Hepatocyte (in vitro differentiated cells): Measurements from ENCODE around the gene TRMT1L. TPM values are rescaled to one million over a fixed set of nuclear protein-coding genes. Genes with fewer than 3 reads are reported as not detected.

Source experiments
- DNase-seq: peaks from one replicate; pipeline ENCODE4 v3.0.0-alpha.2; 2016; ENCODE audit warnings: low spot score
- H2AFZ ChIP-seq: fragments of 200-600 bp; sonication (generic); 2 replicates; pipeline ENCODE4 v1.6.0; 2016; ENCODE audit warnings: antibody characterized with exemption, mild to moderate bottlenecking
- H3K27ac ChIP-seq: fragments of 200-600 bp; sonication (generic); 2 replicates; pipeline ENCODE4 v1.5.1; 2016; ENCODE audit warnings: mild to moderate bottlenecking
- H3K27me3 ChIP-seq: fragments of 200-600 bp; sonication (generic); 2 replicates; pipeline ENCODE4 v1.6.1; 2016
- H3K36me3 ChIP-seq: fragments of 200-600 bp; sonication (generic); replicated peaks from 2 replicates; pipeline ENCODE4 v1.5.1; 2016; ENCODE audit warnings: low read depth; ENCODE audit not compliant: insufficient read depth
- H3K4me1 ChIP-seq: fragments of 200-600 bp; sonication (generic); 2 replicates; pipeline ENCODE4 v1.5.1; 2016; ENCODE audit warnings: mild to moderate bottlenecking, moderate library complexity; ENCODE audit not compliant: insufficient read depth
- H3K4me2 ChIP-seq: fragments of 200-600 bp; sonication (generic); 2 replicates; pipeline ENCODE4 v1.6.0; 2016
- H3K4me3 ChIP-seq: fragments of 200-600 bp; sonication (generic); 2 replicates; pipeline ENCODE4 v1.5.1; 2016; ENCODE audit warnings: mild to moderate bottlenecking
- H3K79me2 ChIP-seq: fragments of 200-600 bp; sonication (generic); 2 replicates; pipeline ENCODE4 v1.6.0; 2017; ENCODE audit warnings: mild to moderate bottlenecking
- H3K9me2 ChIP-seq: fragments of 200-600 bp; sonication (generic); replicated peaks from 2 replicates; pipeline ENCODE4 v1.6.0; 2017; ENCODE audit warnings: mild to moderate bottlenecking; ENCODE audit not compliant: insufficient read depth
- H3K9me3 ChIP-seq: fragments of 200-600 bp; sonication (generic); 2 replicates; pipeline ENCODE4 v1.5.1; 2016; ENCODE audit warnings: low read depth, mild to moderate bottlenecking
- H4K20me1 ChIP-seq: fragments of 200-600 bp; sonication (generic); 2 replicates; pipeline ENCODE4 v1.6.0; 2016; ENCODE audit warnings: mild to moderate bottlenecking; ENCODE audit not compliant: insufficient read depth, poor library complexity, severe bottlenecking
- CTCF ChIP-seq: fragments of 200-600 bp; sonication (generic); IDR thresholded peaks from 2 replicates; pipeline ENCODE4 v1.5.1; 2016; ENCODE audit warnings: antibody characterized with exemption, mild to moderate bottlenecking; ENCODE audit not compliant: poor library complexity
- EZH2 ChIP-seq: fragments of 200-600 bp; sonication (generic); IDR thresholded peaks from 2 replicates; pipeline ENCODE4 v1.6.1; 2016; ENCODE audit warnings: antibody characterized with exemption, mild to moderate bottlenecking, borderline replicate concordance
- EZH2phosphoT487 ChIP-seq: fragments of 200-600 bp; sonication (generic); IDR thresholded peaks from one replicate; pipeline ENCODE4 v1.6.1; 2018; ENCODE audit warnings: antibody characterized with exemption, mild to moderate bottlenecking, low read depth, moderate library complexity; ENCODE audit not compliant: unreplicated experiment, severe bottlenecking
- WGBS: methylation state at CpG from one replicate; pipeline ENCODE4 v1.1.6; 2016; ENCODE audit warnings: low lambda C conversion rate; ENCODE audit errors: missing lambda C conversion rate; 5-methylcytosine and 5-hydroxymethylcytosine counted together
- polyA plus RNA-seq: library from polyadenylated mRNA; unstranded; fragments of >200 nt; fragmentation: Nextera tagmentation; extraction: Ambion mirVana; gene quantifications from 2 replicates; pipeline ENCODE4 v1.2.1, GENCODE V29; 2016
- total RNA-seq: library from RNA; depleted of rRNA; stranded (reverse); fragments of >200 nt; gene quantifications from 2 replicates; pipeline ENCODE4 v1.2.3, GENCODE V29; 2014

Gene TRMT1L
- total and polyA plus RNA-seq, 2 experiments from 2014 or later, result 12.3 to 23.1 TPM

GRCh38 chr1:185110145-185110544 is 46.6 kb downstream of the TRMT1L start:
- Histone ChIP-seq H3K4me3 (no peak overlapping the region), H3K4me1 (no peaks in the 10 kb centered on the region), H2AFZ (no peak overlapping the region), H3K27me3 (no peaks in the 10 kb centered on the region), H3K9me2 (no peaks in the 10 kb centered on the region), H4K20me1 (no peaks in the 10 kb centered on the region), H3K27ac (no peak overlapping the region), H3K36me3 (no peaks in the 10 kb centered on the region), H3K4me2 (no peak overlapping the region), H3K9me3 (no peaks in the 10 kb centered on the region), H3K79me2 (no peaks in the 10 kb centered on the region)
- no peak for DNase-seq
- no peak for TF ChIP-seq CTCF
- TF ChIP-seq EZH2phosphoT487, result no peak

GRCh38 chr1:185108321-185108720 is 48.4 kb downstream of the TRMT1L start:
- no peaks in the 10 kb centered on the region for H3K9me2 ChIP-seq
- DNase-seq, result no peak
- no peak overlapping the region for H3K27ac ChIP-seq
- no peaks in the 10 kb centered on the region for H3K27me3 ChIP-seq
- no peaks in the 10 kb centered on the region for H3K79me2 ChIP-seq
- no peak overlapping the region for H3K4me3 ChIP-seq
- H3K4me2 ChIP-seq, result no peak overlapping the region
- H3K36me3 ChIP-seq, result no peaks in the 10 kb centered on the region
- no peak for TF ChIP-seq EZH2
- no peak for TF ChIP-seq CTCF
- TF ChIP-seq EZH2phosphoT487, result no peak
- H3K9me3 ChIP-seq, result no peaks in the 10 kb centered on the region
- no peaks in the 10 kb centered on the region for H3K4me1 ChIP-seq
- H2AFZ ChIP-seq, result no peak overlapping the region
- H4K20me1 ChIP-seq, result no peaks in the 10 kb centered on the region

- WGBS, result 74% methylated on average over 3 of the region's 3 CpGs
- no peak for DNase-seq
- Histone ChIP-seq H3K4me3 (no peak overlapping the region), H2AFZ (no peak overlapping the region), H4K20me1 (no peaks in the 10 kb centered on the region), H3K27me3 (no peaks in the 10 kb centered on the region), H3K4me1 (no peaks in the 10 kb centered on the region), H3K27ac (no peak overlapping the region), H3K9me3 (no peaks in the 10 kb centered on the region), H3K36me3 (no peaks in the 10 kb centered on the region), H3K9me2 (no peaks in the 10 kb centered on the region), H3K4me2 (no peak overlapping the region), H3K79me2 (no peaks in the 10 kb centered on the region)
- TF ChIP-seq CTCF (no peak), EZH2 (no peak), EZH2phosphoT487 (no peak)
Observed at GRCh38 chr1:185105121-185105520, 51.6 kb downstream of the TRMT1L start.

- Histone ChIP-seq H3K4me1 (no peaks in the 10 kb centered on the region), H3K9me3 (no peaks in the 10 kb centered on the region), H3K79me2 (no peaks in the 10 kb centered on the region), H3K27me3 (no peaks in the 10 kb centered on the region), H4K20me1 (no peaks in the 10 kb centered on the region), H3K4me3 (no peak overlapping the region), H3K27ac (no peak overlapping the region), H3K4me2 (no peak overlapping the region), H3K9me2 (no peaks in the 10 kb centered on the region), H3K36me3 (no peaks in the 10 kb centered on the region), H2AFZ (no peak overlapping the region)
- no peak for DNase-seq
- TF ChIP-seq EZH2 (no peak), EZH2phosphoT487 (no peak), CTCF (no peak)
- 57% methylated on average over 3 of the region's 3 CpGs for WGBS
Observed at GRCh38 chr1:185104083-185104482, 52.7 kb downstream of the TRMT1L start.
